Upper lobe of left lung (tissue), 6 donors: ENCODE results near the gene OPN1SW. TPM values are rescaled to one million over a fixed set of nuclear protein-coding genes. Genes with fewer than 3 reads are reported as not detected.

Source experiments
- ATAC-seq, 2 donors: fragments of 200-7000 bp; cut with Tn5 transposase; one replicate each; pipeline ENCODE4 v1.9.1; 2022; ENCODE audit warnings: mild to moderate bottlenecking in 2 of 2, moderate library complexity in 2 of 2; ENCODE audit not compliant: low FRiP score in 2 of 2
- DNase-seq, 2 donors: peaks; one replicate each; pipeline ENCODE4 v3.0.0-alpha.2; 2019 to 2020
- H3K27ac ChIP-seq, 4 donors: fragments of 200-600 bp; sonication (generic); one replicate each; pipeline ENCODE4 v1.5.1; 2016 to 2019
- H3K27me3 ChIP-seq, 4 donors: fragments of 200-600 bp; sonication (generic); one replicate each; pipeline ENCODE4 v1.5.1; 2017 to 2019
- H3K36me3 ChIP-seq, 4 donors: fragments of 200-600 bp; sonication (generic); one replicate each; pipeline ENCODE4 v1.5.1; 2016 to 2019
- H3K4me1 ChIP-seq, 4 donors: fragments of 200-600 bp; sonication (generic); one replicate each; pipeline ENCODE4 v1.5.1; 2018 to 2019
- H3K4me3 ChIP-seq, 4 donors: fragments of 200-600 bp; sonication (generic); one replicate each; pipeline ENCODE4 v1.5.1; 2017 to 2019; ENCODE audit warnings: mild to moderate bottlenecking in 2 of 4, moderate library complexity in 1 of 4
- H3K9me3 ChIP-seq, 4 donors: fragments of 200-600 bp; sonication (generic); one replicate each; pipeline ENCODE4 v1.5.1; 2018 to 2019
- CTCF ChIP-seq, 6 experiments: fragments of 450-650 bp in 4 of 6; fragments of 200-600 bp in 2 of 6; sonication (generic) in 2 of 6; IDR thresholded peaks; one replicate each; pipeline ENCODE4 v1.5.1; 2016 to 2019; ENCODE audit warnings: antibody characterized with exemption in 6 of 6
- EP300 ChIP-seq, 4 donors: sonication (generic); formaldehyde crosslinking; IDR thresholded peaks; one replicate each; pipeline ENCODE4 v1.5.1; 2017; ENCODE audit warnings: antibody characterized with exemption in 4 of 4, control low read depth in 2 of 4
- POLR2A ChIP-seq, 4 donors: fragments of 450-650 bp; IDR thresholded peaks; one replicate each; pipeline ENCODE4 v1.5.1; 2016 to 2017; ENCODE audit warnings: antibody characterized with exemption in 4 of 4, mild to moderate bottlenecking in 2 of 4
- POLR2AphosphoS5 ChIP-seq, 2 donors: sonication (generic); formaldehyde crosslinking; IDR thresholded peaks; one replicate each; pipeline ENCODE4 v1.5.1; 2017; ENCODE audit warnings: antibody characterized with exemption in 2 of 2
- WGBS, 2 donors: methylation state at CpG; one replicate each; pipeline ENCODE4 v1.1.5; 2017 to 2018; 5-methylcytosine and 5-hydroxymethylcytosine counted together
- total RNA-seq, 6 donors: library from RNA; depleted of rRNA in 4 of 6; stranded (reverse); fragments of >200 nt in 4 of 6; gene quantifications; one replicate each; pipeline versions ENCODE4 v1.1.0 to v1.2.1, GENCODE V29; 2016 to 2021
- donor health status: DM: no; HTN: no; CAD: no; lungs with moderate emphysema.
- donor health status: DM: no; HTN: yes; CAD: no; lungs with severe emphysema.

The OPN1SW gene
- total RNA-seq, 6 donors from 2014 or later = not detected

DNA sequence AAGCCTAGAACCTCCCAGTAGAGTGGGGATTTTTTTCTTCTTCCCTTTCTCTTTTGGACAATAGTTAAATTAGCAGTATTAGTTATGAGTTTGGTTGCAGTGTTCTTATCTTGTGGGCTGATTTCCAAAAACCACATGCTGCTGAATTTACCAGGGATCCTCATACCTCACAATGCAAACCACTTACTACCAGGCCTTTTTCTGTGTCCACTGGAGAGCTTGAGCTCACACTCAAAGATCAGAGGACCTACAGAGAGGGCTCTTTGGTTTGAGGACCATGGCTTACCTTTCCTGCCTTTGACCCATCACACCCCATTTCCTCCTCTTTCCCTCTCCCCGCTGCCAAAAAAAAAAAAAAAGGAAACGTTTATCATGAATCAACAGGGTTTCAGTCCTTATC is 5.4 kb downstream of the OPN1SW start:
- ATAC-seq (peak; percentile 29 to 76), DNase-seq (peak in 1 of 2 donors; percentile 35)
- H3K4me1 ChIP-seq = peaks cover 0 to 4% (median 0%) of the 10 kb centered on the region in 4 donors
- H3K4me3 ChIP-seq = no peak overlapping the region
- H3K9me3 ChIP-seq = no peaks in the 10 kb centered on the region
- no peaks in the 10 kb centered on the region for H3K27me3 ChIP-seq
- no peak overlapping the region for H3K27ac ChIP-seq
- peaks cover 0 to 85% (median 25%) of the 10 kb centered on the region in 4 donors for H3K36me3 ChIP-seq
- 40 to 41% methylated on average over 2 of the region's 2 CpGs for WGBS, 2 donors
- TF ChIP-seq EP300 (IDR thresholded peaks at IDR 0.05) (no peak), POLR2AphosphoS5 (IDR thresholded peaks at IDR 0.05) (no peak), POLR2A (IDR thresholded peaks at IDR 0.05) (no peak), CTCF (IDR thresholded peaks at IDR 0.05) (no peak)

GRCh38 chr7:128767475-128768110 is 8.0 kb downstream of the OPN1SW start:
- ATAC-seq (no peak), DNase-seq (no peak)
- H3K27ac ChIP-seq = no peak overlapping the region
- no peaks in the 10 kb centered on the region for H3K9me3 ChIP-seq
- H3K4me1 ChIP-seq = peaks cover 0 to 4% (median 0%) of the 10 kb centered on the region in 4 donors
- no peak overlapping the region for H3K4me3 ChIP-seq
- H3K27me3 ChIP-seq = no peaks in the 10 kb centered on the region
- peaks cover 0 to 95% (median 31%) of the 10 kb centered on the region in 4 donors for H3K36me3 ChIP-seq
- no peak for TF ChIP-seq CTCF (IDR thresholded peaks at IDR 0.05)
- TF ChIP-seq POLR2A (IDR thresholded peaks at IDR 0.05) = no peak
- TF ChIP-seq EP300 (IDR thresholded peaks at IDR 0.05) = no peak
- no peak for TF ChIP-seq POLR2AphosphoS5 (IDR thresholded peaks at IDR 0.05)
- 95 to 97% methylated on average over 6 of the region's 6 CpGs for WGBS, 2 donors

DNA sequence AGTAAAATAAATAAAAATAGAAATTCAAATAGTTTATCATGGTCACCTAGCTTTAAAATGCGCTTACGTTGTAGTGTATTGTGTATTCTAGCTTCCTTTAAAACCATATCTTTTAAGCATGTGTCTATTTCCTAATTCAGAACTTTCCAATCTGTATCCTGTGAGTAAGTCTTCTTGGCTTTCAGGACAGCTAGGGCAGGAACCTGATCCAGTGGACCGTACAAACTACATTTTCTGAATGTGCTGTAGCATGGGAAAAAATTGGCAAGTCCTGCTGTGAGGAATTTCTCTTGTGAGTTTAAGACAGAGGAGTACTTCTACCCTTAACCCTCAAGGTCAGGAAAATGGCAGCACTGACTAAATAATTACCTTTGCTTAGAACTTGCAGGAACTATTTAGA is 12.1 kb downstream of the OPN1SW start:
- DNase-seq = no peak
- TF ChIP-seq EP300 (IDR thresholded peaks at IDR 0.05) (no peak), CTCF (IDR thresholded peaks at IDR 0.05) (no peak), POLR2AphosphoS5 (IDR thresholded peaks at IDR 0.05) (no peak), POLR2A (IDR thresholded peaks at IDR 0.05) (no peak)
- peaks cover 11 to 95% (median 52%) of the 10 kb centered on the region in 4 donors for H3K36me3 ChIP-seq
- H3K27ac ChIP-seq = no peak overlapping the region
- H3K9me3 ChIP-seq = no peaks in the 10 kb centered on the region
- 80 to 89% methylated on average over 3 of the region's 3 CpGs for WGBS, 2 donors
- no peak for ATAC-seq
- H3K4me1 ChIP-seq = no peaks in the 10 kb centered on the region
- H3K4me3 ChIP-seq = no peak overlapping the region
- no peaks in the 10 kb centered on the region for H3K27me3 ChIP-seq

DNA sequence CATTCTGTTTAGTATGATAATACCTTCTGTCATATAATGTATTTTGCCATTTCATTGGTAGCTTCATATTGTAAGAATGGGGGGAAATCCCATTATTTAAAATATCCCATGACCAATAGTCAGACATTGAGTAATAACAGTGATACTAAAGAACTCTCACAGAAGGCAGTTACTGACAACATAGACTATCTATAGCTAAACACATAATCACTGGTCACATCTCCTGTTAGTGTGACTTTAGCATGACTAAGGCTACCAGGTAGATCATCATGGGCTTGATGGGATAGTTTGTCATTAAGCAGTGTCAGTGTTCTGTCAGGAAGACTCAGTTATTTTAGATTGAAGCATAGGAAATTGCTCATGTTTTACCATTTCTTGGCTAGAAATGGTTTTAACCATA is 16.4 kb downstream of the OPN1SW start:
- peaks cover 11 to 88% (median 45%) of the 10 kb centered on the region in 4 donors for H3K36me3 ChIP-seq
- no peak overlapping the region for H3K4me3 ChIP-seq
- no peak overlapping the region for H3K27ac ChIP-seq
- peaks cover 0 to 13% (median 9%) of the 10 kb centered on the region in 4 donors for H3K4me1 ChIP-seq
- H3K9me3 ChIP-seq = no peaks in the 10 kb centered on the region
- TF ChIP-seq POLR2A (IDR thresholded peaks at IDR 0.05) (no peak), CTCF (IDR thresholded peaks at IDR 0.05) (no peak), EP300 (IDR thresholded peaks at IDR 0.05) (no peak), POLR2AphosphoS5 (IDR thresholded peaks at IDR 0.05) (no peak)
- no peaks in the 10 kb centered on the region for H3K27me3 ChIP-seq
- no peak for DNase-seq
- ATAC-seq = no peak

GRCh38 chr7:128758553-128758952 is 17.0 kb downstream of the OPN1SW start:
- H3K36me3 ChIP-seq = peaks cover 11 to 89% (median 41%) of the 10 kb centered on the region in 4 donors
- H3K4me1 ChIP-seq = peaks cover 0 to 13% (median 9%) of the 10 kb centered on the region in 4 donors
- TF ChIP-seq EP300 (IDR thresholded peaks at IDR 0.05) (no peak), CTCF (IDR thresholded peaks at IDR 0.05) (no peak), POLR2A (IDR thresholded peaks at IDR 0.05) (no peak), POLR2AphosphoS5 (IDR thresholded peaks at IDR 0.05) (no peak)
- DNase-seq (no peak), ATAC-seq (no peak)
- no peaks in the 10 kb centered on the region for H3K27me3 ChIP-seq
- H3K4me3 ChIP-seq = no peak overlapping the region
- no peaks in the 10 kb centered on the region for H3K9me3 ChIP-seq
- H3K27ac ChIP-seq = no peak overlapping the region
- WGBS, 2 donors = 95 to 97% methylated on average over 1 of the region's 1 CpG
